ENCODE data around the gene DAAM1. TPM values are rescaled to one million over a fixed set of nuclear protein-coding genes. Genes with fewer than 3 reads are reported as not detected.
A peak's percentile ranks its signal among the peaks of the same experiment; 100 is the strongest.

Gene DAAM1
- polyA plus RNA-seq, 6 donors from 2014 or later = 5.0 to 13.6 (median 10.2) TPM

- no peak for DNase-seq
- Mint-ChIP-seq H3K4me1 (peaks cover 12 to 18% (median 13%) of the 10 kb centered on the region in 3 donors), H3K27me3 (no peaks in the 10 kb centered on the region), H3K9me3 (peaks cover 0 to 2% (median 0%) of the 10 kb centered on the region in 7 donors), H3K27ac (no peak overlapping the region), H3K36me3 (peaks cover 7 to 9% of the 10 kb centered on the region in 2 donors), H3K4me3 (no peak overlapping the region)
- no peak for ATAC-seq (ENCODE audit: low read depth in 2 of 2)
These were observed 87.2 kb downstream of the DAAM1 start for GRCh38 chr14:59275668-59276067.

DNA sequence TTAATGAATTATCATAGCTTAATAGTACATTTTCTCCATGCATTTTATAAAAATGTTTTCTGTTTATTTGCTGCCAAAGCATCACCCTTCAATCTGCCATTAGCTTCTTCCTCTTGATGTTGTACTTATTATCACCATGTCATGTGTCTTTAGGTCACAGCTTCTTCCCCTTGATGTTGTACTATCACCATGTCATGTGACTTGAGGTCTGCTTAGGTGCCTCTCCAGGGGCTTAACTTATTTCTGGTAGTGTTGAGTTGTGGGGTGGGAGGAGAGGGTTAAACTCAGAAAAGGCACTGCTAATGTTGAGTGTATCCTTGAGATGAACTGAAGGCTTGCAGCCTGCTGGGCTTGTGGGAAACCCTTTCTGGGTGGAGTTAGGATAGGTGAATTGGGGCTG lies 87.8 kb downstream of the DAAM1 start:
- peaks cover 0 to 2% (median 0%) of the 10 kb centered on the region in 7 donors for H3K9me3 Mint-ChIP-seq
- no peak for ATAC-seq (ENCODE audit: low read depth in 2 of 2)
- H3K4me1 Mint-ChIP-seq = peaks cover 12 to 18% (median 13%) of the 10 kb centered on the region in 3 donors
- no peaks in the 10 kb centered on the region for H3K27me3 Mint-ChIP-seq
- H3K27ac Mint-ChIP-seq = peak overlapping the region in 2 of 6 donors; percentile 56 to 57
- no peak overlapping the region for H3K4me3 Mint-ChIP-seq
- no peak for DNase-seq
- peaks cover 7 to 14% of the 10 kb centered on the region in 2 donors for H3K36me3 Mint-ChIP-seq

DNA sequence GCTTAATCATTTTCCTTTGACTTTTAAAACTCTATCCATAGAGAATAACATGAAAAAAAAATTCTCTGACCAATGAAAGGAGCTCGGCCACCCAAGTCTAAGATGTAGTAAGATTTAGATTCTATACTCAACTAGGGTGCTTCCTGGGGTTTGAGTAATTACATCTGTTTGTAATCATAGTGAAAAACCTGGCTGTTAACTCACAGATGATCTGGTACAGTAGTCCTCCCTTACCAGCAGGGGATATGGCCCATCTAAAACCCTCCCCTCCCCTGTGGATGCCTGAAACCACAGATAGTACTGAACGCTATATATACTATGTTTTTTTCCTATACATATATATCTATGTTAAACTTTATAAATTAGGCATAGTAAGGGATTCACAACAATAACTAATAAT lies 89.2 kb downstream of the DAAM1 start:
- ATAC-seq (ENCODE audit: low read depth in 2 of 2) (no peak), DNase-seq (no peak)
- peaks cover 7 to 23% of the 10 kb centered on the region in 2 donors for H3K36me3 Mint-ChIP-seq
- no peak overlapping the region for H3K27ac Mint-ChIP-seq
- peaks cover 12 to 18% (median 13%) of the 10 kb centered on the region in 3 donors for H3K4me1 Mint-ChIP-seq
- no peak overlapping the region for H3K4me3 Mint-ChIP-seq
- H3K9me3 Mint-ChIP-seq = peaks cover 0 to 2% (median 0%) of the 10 kb centered on the region in 7 donors
- H3K27me3 Mint-ChIP-seq = no peaks in the 10 kb centered on the region

DNA sequence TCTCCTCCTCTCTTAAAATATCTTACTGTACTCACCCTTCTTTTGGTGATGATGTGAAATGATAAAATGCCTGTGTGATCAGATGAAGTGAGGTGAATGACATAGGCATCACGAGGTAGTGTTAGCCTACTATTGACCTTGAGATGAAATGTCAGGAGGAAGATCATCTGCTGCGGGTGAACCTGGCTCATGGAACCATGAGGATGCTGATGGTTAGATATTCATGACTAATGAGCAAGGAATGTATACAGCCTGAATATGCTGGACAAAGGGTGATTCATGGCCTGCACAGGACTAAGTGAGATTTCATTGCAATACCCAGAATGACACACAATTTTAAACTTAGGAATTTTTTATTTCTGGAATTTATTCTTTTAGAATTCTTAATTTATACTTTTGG lies 89.6 kb downstream of the DAAM1 start:
- H3K4me1 Mint-ChIP-seq = peaks cover 12 to 18% (median 13%) of the 10 kb centered on the region in 3 donors
- no peak overlapping the region for H3K4me3 Mint-ChIP-seq
- peaks cover 0 to 2% (median 0%) of the 10 kb centered on the region in 7 donors for H3K9me3 Mint-ChIP-seq
- H3K36me3 Mint-ChIP-seq = peaks cover 7 to 28% of the 10 kb centered on the region in 2 donors
- ATAC-seq (ENCODE audit: low read depth in 2 of 2) (no peak), DNase-seq (no peak)
- H3K27me3 Mint-ChIP-seq = no peaks in the 10 kb centered on the region
- H3K27ac Mint-ChIP-seq = no peak overlapping the region

DNA sequence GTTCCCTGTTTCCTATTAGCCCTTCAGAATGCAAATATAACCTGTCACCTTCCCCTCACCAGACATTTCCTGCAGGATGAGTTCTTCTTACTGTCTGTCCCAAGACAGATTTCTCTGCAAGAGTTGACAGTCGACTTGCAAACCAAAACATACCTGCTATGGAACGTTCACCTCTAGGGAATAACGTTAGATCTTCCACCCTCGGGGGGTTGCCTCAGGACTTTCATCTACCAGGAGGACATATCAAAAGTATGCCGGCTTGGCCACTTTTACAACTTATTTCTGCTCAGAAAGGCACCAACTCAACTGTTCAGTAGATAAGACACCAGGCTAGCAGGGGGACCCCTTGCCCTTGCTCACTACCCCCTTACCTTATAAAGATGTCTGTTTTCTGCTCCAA lies 92.5 kb downstream of the DAAM1 start:
- H3K9me3 Mint-ChIP-seq = peaks cover 4 to 22% (median 21%) of the 10 kb centered on the region in 7 donors

DNA sequence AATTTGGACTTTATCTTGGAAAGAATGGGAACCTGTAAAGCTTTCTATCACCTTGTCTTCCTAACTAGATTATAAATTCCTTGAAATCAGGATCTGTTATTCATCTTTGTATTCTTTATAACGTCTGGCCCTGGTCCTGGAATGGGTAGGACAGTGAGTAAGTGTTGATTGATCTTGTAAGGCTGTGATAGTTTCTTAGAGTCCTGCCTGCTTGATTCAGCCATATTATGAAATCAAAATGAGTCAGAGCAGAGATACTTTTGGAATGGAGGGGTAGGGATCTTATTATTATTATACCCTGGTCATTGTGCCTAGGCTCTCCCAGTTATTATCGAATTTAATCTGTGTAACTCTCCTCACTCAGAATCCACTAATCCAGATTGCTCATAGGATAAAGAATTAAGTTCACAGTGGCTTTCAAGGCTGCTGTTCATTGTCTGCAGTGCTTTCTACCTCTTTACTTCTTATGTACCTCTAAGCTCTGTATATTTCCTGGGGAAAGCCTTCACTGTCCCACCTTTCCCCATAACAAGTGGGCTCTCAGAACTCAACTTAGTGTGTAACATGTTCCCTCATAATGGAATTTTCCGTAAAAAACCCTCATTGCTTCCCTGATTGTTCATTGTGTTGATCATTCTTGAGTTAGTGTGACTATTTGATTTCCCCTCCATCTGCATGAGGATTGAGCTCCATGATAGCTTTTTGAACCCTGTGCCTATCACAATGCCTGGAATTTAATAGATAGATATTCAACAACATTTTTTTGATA lies 93.3 kb downstream of the DAAM1 start:
- no peaks in the 10 kb centered on the region for H3K4me1 Mint-ChIP-seq

More for the DNA sequence above, 92.5 kb downstream of the DAAM1 start:
- ATAC-seq (ENCODE audit: low read depth in 2 of 2) (no peak), DNase-seq (no peak)
- H3K36me3 Mint-ChIP-seq = peaks cover 26 to 42% of the 10 kb centered on the region in 2 donors
- no peak overlapping the region for H3K4me3 Mint-ChIP-seq
- peak overlapping the region in 1 of 6 donors; percentile 38 for H3K27ac Mint-ChIP-seq
- no peaks in the 10 kb centered on the region for H3K27me3 Mint-ChIP-seq
- peaks cover 0 to 5% (median 0%) of the 10 kb centered on the region in 3 donors for H3K4me1 Mint-ChIP-seq

DNA sequence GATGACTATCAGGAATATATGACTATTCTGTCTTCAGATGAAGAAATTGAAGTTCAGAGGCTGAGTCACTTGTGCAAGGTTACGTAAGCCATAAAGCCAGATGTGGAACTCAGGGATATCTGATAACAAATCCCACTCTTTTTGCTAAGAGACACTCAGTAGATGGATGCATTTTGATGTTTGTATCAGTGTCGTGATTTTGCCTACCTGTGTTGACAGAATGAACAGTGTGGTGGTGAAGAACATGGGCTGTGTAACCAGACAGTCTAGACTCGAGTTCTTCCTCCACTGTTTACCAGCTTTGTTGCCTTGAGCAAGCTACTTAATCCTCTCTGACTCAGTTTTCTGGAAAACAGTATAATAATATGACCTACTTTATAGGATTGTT lies 93.9 kb downstream of the DAAM1 start:
- peaks cover 26 to 42% of the 10 kb centered on the region in 2 donors for H3K36me3 Mint-ChIP-seq
- no peaks in the 10 kb centered on the region for H3K27me3 Mint-ChIP-seq
- H3K9me3 Mint-ChIP-seq = peaks cover 5 to 22% (median 21%) of the 10 kb centered on the region in 7 donors
- DNase-seq (no peak), ATAC-seq (ENCODE audit: low read depth in 2 of 2) (no peak)
- no peak overlapping the region for H3K27ac Mint-ChIP-seq
- H3K4me1 Mint-ChIP-seq = no peaks in the 10 kb centered on the region
- H3K4me3 Mint-ChIP-seq = no peak overlapping the region

More for the DNA sequence above, 93.3 kb downstream of the DAAM1 start:
- Mint-ChIP-seq H3K4me3 (no peak overlapping the region), H3K9me3 (peaks cover 5 to 22% (median 21%) of the 10 kb centered on the region in 7 donors), H3K36me3 (peaks cover 26 to 42% of the 10 kb centered on the region in 2 donors), H3K27me3 (no peaks in the 10 kb centered on the region), H3K27ac (no peak overlapping the region)
- DNase-seq = no peak
- no peak for ATAC-seq (ENCODE audit: low read depth in 2 of 2)

GRCh38 chr14:59283361-59283760 lies 94.9 kb downstream of the DAAM1 start:
- no peak overlapping the region for H3K4me3 Mint-ChIP-seq
- no peaks in the 10 kb centered on the region for H3K4me1 Mint-ChIP-seq
- H3K36me3 Mint-ChIP-seq = peaks cover 27 to 42% of the 10 kb centered on the region in 2 donors
- DNase-seq = no peak
- peaks cover 5 to 29% (median 21%) of the 10 kb centered on the region in 7 donors for H3K9me3 Mint-ChIP-seq
- H3K27ac Mint-ChIP-seq = no peak overlapping the region
- ATAC-seq (ENCODE audit: low read depth in 2 of 2) = no peak
- no peaks in the 10 kb centered on the region for H3K27me3 Mint-ChIP-seq

DNA sequence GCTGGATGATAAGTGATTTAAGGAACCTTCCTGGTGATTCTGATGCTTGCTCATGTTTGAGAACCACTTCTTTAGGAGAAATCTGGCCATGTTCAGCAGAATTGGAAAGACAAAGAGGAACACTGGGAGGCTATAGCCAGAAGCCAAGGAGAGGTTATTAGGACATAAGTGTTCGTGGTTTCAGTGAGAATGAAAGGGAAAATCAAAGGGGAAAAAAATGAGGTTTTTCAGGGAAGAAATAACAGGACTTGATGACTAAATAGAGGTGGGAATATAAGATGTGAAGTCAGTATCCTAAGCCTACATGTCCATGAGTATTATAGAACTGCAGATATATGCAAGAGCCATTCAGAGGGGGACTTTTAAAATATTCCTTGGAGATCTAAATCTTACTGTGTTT lies 95.6 kb downstream of the DAAM1 start:
- peak overlapping the region in 1 of 6 donors; percentile 49 for H3K27ac Mint-ChIP-seq
- no peaks in the 10 kb centered on the region for H3K27me3 Mint-ChIP-seq
- DNase-seq = no peak
- H3K9me3 Mint-ChIP-seq = peaks cover 9 to 29% (median 21%) of the 10 kb centered on the region in 7 donors
- peaks cover 33 to 42% of the 10 kb centered on the region in 2 donors for H3K36me3 Mint-ChIP-seq
- no peak for ATAC-seq (ENCODE audit: low read depth in 2 of 2)
- H3K4me1 Mint-ChIP-seq = peaks cover 0 to 5% (median 0%) of the 10 kb centered on the region in 3 donors
- no peak overlapping the region for H3K4me3 Mint-ChIP-seq

- Mint-ChIP-seq H3K4me3 (no peak overlapping the region), H3K9me3 (peaks cover 0 to 8% (median 4%) of the 10 kb centered on the region in 7 donors), H3K27me3 (no peaks in the 10 kb centered on the region), H3K27ac (no peak overlapping the region), H3K4me1 (peaks cover 2 to 18% (median 9%) of the 10 kb centered on the region in 3 donors), H3K36me3 (peaks cover 16 to 27% of the 10 kb centered on the region in 2 donors)
- no peak for ATAC-seq (ENCODE audit: low read depth in 2 of 2)
- DNase-seq = no peak
These were observed 103.6 kb downstream of the DAAM1 start for GRCh38 chr14:59292028-59292427.

DNA sequence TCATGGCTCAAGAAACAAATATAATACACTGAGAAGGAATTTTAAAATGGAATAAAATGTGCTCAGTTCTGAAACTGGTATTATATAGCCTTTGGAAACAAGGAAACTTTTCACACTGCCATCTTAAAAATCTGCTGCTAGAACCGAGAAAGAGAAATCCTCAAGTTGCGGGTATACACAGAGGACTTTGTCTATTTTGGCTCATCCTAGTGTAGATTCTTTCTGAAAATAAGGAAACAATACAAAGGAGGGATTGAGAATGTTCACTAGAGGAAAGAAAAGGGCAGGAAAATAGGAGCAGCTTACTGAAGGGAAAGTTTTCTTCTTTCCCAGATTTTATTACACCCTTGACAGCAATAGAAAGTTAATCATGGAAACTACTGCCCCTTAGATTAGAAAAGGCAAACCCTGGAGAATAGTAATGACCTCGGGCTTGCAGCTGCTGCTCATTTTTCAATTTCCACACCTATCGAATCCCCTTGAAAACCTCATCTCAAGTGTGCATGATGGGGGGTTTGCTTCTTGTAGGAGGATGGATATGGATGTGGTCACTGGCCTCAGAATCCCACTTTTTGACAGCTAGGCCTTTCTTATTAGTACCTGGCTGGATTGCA lies 104.6 kb downstream of the DAAM1 start:
- Mint-ChIP-seq H3K36me3 (peaks cover 16 to 27% of the 10 kb centered on the region in 2 donors), H3K9me3 (peaks cover 0 to 4% (median 4%) of the 10 kb centered on the region in 7 donors), H3K4me3 (no peak overlapping the region), H3K4me1 (peaks cover 4 to 23% (median 16%) of the 10 kb centered on the region in 3 donors), H3K27ac (no peak overlapping the region), H3K27me3 (no peaks in the 10 kb centered on the region)
- no peak for ATAC-seq (ENCODE audit: low read depth in 2 of 2)
- no peak for DNase-seq

DNA sequence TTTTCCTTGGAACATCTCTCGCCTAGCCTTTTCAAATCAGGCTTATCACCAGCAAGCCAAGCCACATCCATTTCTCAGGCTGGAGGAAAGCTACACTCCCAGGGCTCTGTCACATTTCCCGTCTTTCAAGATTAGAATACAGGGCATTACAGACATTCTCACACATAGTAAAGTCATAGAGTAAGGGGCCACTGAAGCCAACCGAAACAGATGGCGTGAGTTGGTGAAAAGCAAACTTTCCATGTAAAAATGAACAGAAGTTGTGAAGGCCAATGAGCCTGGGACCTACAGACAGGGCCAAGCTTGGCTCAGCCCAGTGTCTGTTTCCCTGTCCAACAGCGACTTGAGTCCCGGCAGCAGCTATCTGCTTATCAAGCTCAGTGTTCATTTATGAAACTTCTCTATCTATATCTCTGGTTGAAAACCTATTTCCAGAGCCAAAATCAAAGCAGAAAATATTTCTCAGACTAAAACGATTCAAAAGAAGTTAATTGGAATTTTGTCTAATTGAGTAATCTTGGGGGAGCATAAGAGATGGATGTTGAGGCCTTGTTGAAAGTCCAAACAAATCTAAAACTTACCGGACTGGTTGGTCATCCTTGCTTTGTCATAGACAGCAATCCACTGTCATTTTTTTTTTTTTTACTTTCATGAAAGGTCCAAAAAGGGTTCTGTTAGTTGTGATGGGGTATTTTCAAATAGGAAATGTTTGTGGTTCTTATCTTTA lies 105.6 kb downstream of the DAAM1 start:
- no peaks in the 10 kb centered on the region for H3K27me3 Mint-ChIP-seq

GRCh38 chr14:59294662-59294992 lies 106.2 kb downstream of the DAAM1 start:
- no peaks in the 10 kb centered on the region for H3K27me3 Mint-ChIP-seq
- H3K36me3 Mint-ChIP-seq = peaks cover 16 to 19% of the 10 kb centered on the region in 2 donors
- no peak for ATAC-seq (ENCODE audit: low read depth in 2 of 2)

More for the DNA sequence above, 105.6 kb downstream of the DAAM1 start:
- DNase-seq (no peak), ATAC-seq (ENCODE audit: low read depth in 2 of 2) (no peak)
- H3K4me1 Mint-ChIP-seq = peaks cover 4 to 25% (median 16%) of the 10 kb centered on the region in 3 donors
- peaks cover 0 to 1% (median 0%) of the 10 kb centered on the region in 7 donors for H3K9me3 Mint-ChIP-seq
- H3K36me3 Mint-ChIP-seq = peaks cover 16 to 19% of the 10 kb centered on the region in 2 donors
- no peak overlapping the region for H3K4me3 Mint-ChIP-seq
- no peak overlapping the region for H3K27ac Mint-ChIP-seq

More at GRCh38 chr14:59294662-59294992, 106.2 kb downstream of the DAAM1 start:
- H3K4me1 Mint-ChIP-seq = peaks cover 4 to 23% (median 20%) of the 10 kb centered on the region in 3 donors
- H3K27ac Mint-ChIP-seq = no peak overlapping the region
- no peaks in the 10 kb centered on the region for H3K9me3 Mint-ChIP-seq
- H3K4me3 Mint-ChIP-seq = no peak overlapping the region
- no peak for DNase-seq

Measured in naive B cell (primary cell).